Effector memory CD4-positive, alpha-beta T cell (primary cell): Measurements from ENCODE around the gene SLC6A11.

Source experiments
- DNase-seq, 3 donors: peaks; one replicate each; pipeline ENCODE4 v3.0.0-alpha.2; 2020
- H3K27ac ChIP-seq: 2 replicates; pipeline ENCODE4 v1.7.0; 2013; ENCODE audit warnings: mild to moderate bottlenecking, low read length, moderate library complexity; ENCODE audit not compliant: insufficient read depth, poor library complexity, severe bottlenecking
- H3K27me3 ChIP-seq: replicated peaks from 2 replicates; pipeline ENCODE4 v1.7.0; 2013; ENCODE audit warnings: mild to moderate bottlenecking, low read length; ENCODE audit not compliant: insufficient read depth, control insufficient read depth, poor library complexity, severe bottlenecking
- H3K36me3 ChIP-seq: 2 replicates; pipeline ENCODE4 v1.7.0; 2013; ENCODE audit warnings: mild to moderate bottlenecking, low read length, moderate library complexity; ENCODE audit not compliant: control insufficient read depth, insufficient read depth
- H3K4me1 ChIP-seq: 2 replicates; pipeline ENCODE4 v1.7.0; 2013; ENCODE audit warnings: low read length, mild to moderate bottlenecking; ENCODE audit not compliant: control insufficient read depth, insufficient read depth, poor library complexity, severe bottlenecking
- H3K4me3 ChIP-seq: 2 replicates; pipeline ENCODE4 v1.7.0; 2013; ENCODE audit warnings: low read length, low read depth, mild to moderate bottlenecking; ENCODE audit not compliant: insufficient read depth, poor library complexity, severe bottlenecking
- H3K9me3 ChIP-seq: 2 replicates; pipeline ENCODE4 v1.7.0; 2013; ENCODE audit warnings: mild to moderate bottlenecking, low read length, moderate library complexity; ENCODE audit not compliant: control insufficient read depth

The SLC6A11 gene

DNA sequence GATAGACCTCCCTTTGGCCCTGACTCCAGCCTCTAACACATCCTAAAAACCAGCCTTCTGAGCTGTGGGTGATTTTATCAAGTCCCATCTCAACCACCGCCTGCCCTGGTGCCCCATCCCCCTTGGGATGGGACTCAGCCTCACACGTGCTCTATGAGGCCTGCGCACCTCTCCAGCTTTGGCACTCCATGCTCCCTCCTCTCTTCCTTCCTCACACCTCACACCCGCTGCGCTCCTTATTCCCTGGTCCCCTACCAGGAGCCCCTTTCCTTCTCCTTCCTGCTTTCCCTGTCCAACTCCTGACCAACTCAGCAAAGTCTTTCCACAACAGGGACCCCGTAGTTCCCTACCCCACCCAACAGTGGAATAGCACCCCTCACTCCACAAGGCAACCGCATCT, 158.1 kb downstream of the SLC6A11 start:
- H3K27me3 ChIP-seq = no peaks in the 10 kb centered on the region
- no peak for DNase-seq
- no peak overlapping the region for H3K4me3 ChIP-seq

DNA sequence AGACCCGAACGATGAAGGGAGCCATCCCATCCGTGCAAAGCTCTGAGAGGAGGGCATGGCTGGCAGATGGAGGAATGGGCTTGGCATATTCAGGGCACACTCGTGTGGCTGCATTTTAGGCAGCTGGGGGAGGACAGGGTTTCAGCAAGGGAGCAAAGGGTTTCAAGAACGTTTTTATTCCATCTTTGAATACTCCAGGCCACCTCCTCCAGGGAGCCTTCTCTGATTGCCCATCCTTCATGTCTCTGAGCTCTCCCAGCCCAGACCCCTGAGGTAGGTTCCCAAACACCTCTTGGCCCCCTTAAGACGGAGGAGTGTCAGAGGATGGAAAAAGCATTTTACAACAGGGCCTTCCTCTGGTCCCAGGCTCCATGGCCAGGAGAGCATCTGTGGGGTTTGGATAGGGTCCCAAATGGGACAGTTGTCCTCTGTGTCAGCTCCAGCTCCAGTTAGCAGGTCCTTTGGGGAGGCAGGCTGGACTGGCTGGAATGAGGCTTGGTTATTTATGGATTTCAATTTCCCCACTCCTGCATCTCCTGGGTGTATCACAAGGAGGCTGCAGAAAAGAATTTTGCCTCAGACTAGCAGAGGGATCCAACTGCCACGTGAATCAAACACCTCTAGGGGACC, 158.8 kb downstream of the SLC6A11 start:
- no peaks in the 10 kb centered on the region for H3K36me3 ChIP-seq
- no peak for DNase-seq
- no peak overlapping the region for H3K4me3 ChIP-seq
- no peaks in the 10 kb centered on the region for H3K4me1 ChIP-seq
- no peak overlapping the region for H3K27ac ChIP-seq
- no peaks in the 10 kb centered on the region for H3K9me3 ChIP-seq
- H3K27me3 ChIP-seq = no peaks in the 10 kb centered on the region

More for the DNA sequence above, 158.1 kb downstream of the SLC6A11 start:
- no peaks in the 10 kb centered on the region for H3K36me3 ChIP-seq
- no peaks in the 10 kb centered on the region for H3K4me1 ChIP-seq
- no peaks in the 10 kb centered on the region for H3K9me3 ChIP-seq
- H3K27ac ChIP-seq = no peak overlapping the region

DNA sequence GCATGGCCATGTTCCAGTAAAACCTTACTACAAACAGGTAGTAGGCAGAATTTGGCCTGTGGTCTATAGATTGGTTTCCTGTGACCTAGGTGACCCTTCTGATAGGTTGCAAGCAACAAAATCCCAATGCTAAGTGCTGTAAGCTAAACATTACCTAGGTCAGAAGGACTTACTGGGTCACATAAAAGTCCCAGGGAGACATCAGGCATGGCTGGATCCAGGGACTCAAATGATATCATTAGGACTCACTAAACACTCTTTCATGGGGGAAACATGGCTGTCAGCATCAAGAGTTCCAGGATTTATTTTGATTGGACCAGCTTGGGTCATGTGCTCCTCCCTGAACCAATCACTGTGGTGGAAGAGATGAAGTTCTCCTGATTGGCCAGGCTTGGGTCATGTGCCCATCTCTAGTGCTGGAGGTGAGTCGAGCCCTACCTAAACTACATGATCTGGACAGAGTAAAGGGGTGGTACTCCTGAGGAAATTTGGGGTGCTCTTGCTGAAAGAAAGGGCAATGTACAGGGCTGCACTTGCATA, 159.7 kb downstream of the SLC6A11 start:
- no peaks in the 10 kb centered on the region for H3K36me3 ChIP-seq
- DNase-seq = no peak
- H3K27ac ChIP-seq = no peak overlapping the region
- no peak overlapping the region for H3K4me3 ChIP-seq
- no peaks in the 10 kb centered on the region for H3K9me3 ChIP-seq
- H3K27me3 ChIP-seq = no peaks in the 10 kb centered on the region
- no peaks in the 10 kb centered on the region for H3K4me1 ChIP-seq

DNA sequence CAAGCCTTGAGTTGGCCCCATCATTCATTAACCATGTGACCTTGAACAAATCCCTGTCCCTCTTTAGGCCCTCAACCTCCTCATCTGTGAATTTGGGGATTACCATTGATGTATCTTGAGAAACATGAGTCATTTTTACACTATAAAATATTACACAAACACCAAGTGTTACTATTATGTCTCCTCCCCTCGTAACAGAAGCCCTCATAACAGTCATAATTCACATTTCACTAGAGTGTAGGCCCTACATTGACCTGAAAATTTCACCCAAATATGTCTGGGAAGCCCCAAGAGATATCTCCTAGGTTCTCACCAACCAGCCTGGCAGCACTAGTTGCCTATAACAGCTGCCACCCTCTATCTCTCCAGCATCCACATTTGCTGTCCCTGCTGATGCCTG, 160.7 kb downstream of the SLC6A11 start:
- no peaks in the 10 kb centered on the region for H3K9me3 ChIP-seq
- H3K36me3 ChIP-seq = no peaks in the 10 kb centered on the region
- no peak for DNase-seq
- H3K27ac ChIP-seq = no peak overlapping the region
- no peaks in the 10 kb centered on the region for H3K4me1 ChIP-seq
- no peaks in the 10 kb centered on the region for H3K27me3 ChIP-seq
- no peak overlapping the region for H3K4me3 ChIP-seq

DNA sequence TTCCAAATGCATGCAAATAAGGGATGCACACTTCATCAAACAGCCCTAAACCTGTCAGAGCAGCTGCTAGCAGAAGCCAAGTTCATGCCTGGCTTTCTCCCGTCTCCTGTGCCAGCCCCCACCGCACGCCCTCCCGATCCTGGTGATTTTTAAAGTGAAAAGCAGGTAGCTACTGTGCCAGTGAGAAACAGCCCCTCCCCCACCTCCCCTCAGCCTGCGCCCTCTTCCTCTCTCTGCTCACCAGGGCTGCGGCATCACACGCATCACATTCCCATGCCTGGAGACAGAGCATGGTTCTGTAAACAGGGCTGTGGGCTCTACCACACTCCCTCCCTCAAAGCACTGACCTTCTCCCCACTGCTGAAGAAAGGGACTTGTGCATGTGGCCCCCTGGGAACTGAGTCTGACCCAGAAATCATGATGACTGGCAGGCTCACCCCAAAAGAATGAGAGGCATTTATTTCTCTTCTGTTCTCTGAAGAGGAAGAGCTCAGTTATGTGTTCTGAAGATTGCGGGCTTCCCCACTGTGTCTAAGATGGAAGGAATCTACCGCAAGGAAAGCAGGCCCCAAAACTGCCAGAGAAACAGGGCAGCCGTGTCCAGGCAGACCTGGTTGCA, 162.0 kb downstream of the SLC6A11 start:
- Histone ChIP-seq H3K27ac (no peak overlapping the region), H3K4me1 (no peaks in the 10 kb centered on the region), H3K4me3 (no peak overlapping the region)

DNA sequence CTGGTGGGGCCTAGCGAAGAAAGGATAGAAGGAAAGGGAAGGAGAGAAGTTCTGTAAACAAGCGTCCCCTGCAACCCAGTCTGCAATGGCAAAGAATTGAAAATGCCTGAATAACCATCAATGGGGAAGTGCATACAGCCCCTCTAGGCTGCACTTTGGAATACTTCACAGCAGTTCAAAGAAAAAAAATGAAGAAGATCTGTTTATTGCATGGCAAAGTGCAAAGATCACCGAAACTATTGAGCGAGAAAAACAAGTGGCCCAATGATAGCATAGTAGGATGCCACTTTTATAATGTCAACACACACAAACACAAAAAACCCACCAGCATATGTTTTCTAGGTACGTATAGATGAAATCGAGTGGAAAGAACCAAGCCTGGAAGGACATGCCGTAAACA, 162.9 kb downstream of the SLC6A11 start:
- no peaks in the 10 kb centered on the region for H3K27me3 ChIP-seq
- H3K4me3 ChIP-seq = no peak overlapping the region
- no peaks in the 10 kb centered on the region for H3K9me3 ChIP-seq
- no peaks in the 10 kb centered on the region for H3K36me3 ChIP-seq
- no peaks in the 10 kb centered on the region for H3K4me1 ChIP-seq
- no peak for DNase-seq
- H3K27ac ChIP-seq = no peak overlapping the region

More for the DNA sequence above, 162.0 kb downstream of the SLC6A11 start:
- no peak for DNase-seq
- H3K27me3 ChIP-seq = no peaks in the 10 kb centered on the region
- H3K36me3 ChIP-seq = no peaks in the 10 kb centered on the region
- H3K9me3 ChIP-seq = no peaks in the 10 kb centered on the region

DNA sequence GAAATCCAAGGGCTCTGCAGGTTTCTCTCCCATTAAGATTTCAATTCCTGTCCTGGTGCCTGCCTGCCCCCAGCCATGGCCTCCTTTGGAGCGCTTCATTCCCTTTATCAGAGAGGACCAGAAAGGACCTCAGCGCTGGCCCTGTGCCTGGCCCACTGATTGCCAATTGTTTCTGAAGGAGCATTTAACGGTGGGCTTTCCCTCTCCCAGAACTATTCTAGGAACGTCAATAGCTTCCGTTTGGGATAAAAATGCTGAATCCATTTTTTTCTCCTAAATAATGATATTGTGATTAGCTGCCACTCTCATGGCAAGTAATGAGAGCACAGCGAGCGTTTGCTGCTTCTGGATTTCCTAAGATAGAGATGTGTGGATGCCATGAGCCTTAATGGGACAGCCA, 164.3 kb downstream of the SLC6A11 start:
- Histone ChIP-seq H3K36me3 (no peaks in the 10 kb centered on the region), H3K4me1 (no peaks in the 10 kb centered on the region), H3K27ac (no peak overlapping the region), H3K9me3 (no peaks in the 10 kb centered on the region), H3K4me3 (no peak overlapping the region), H3K27me3 (no peaks in the 10 kb centered on the region)
- no peak for DNase-seq

DNA sequence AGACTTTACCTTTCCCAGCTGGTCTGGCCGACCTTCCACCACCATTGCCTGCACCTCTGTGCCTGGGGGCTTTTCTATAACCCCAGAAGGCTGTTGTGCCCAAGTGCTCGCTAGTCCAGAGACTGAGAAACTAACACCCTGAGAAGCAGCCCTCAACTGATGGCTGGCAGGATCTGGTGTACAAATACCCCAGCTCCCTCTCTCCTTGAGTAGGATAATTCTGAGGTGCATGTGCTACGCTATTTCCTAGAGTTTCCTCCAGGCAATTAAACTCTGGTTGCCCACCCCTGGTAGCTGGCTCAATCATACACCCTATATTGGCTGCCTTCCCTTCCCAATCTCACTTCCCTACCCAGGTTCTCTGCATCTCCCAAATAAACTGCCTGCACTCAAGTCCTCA, 165.0 kb downstream of the SLC6A11 start:
- Histone ChIP-seq H3K27me3 (no peaks in the 10 kb centered on the region), H3K9me3 (no peaks in the 10 kb centered on the region), H3K4me1 (no peaks in the 10 kb centered on the region), H3K27ac (no peak overlapping the region), H3K36me3 (no peaks in the 10 kb centered on the region), H3K4me3 (no peak overlapping the region)
- no peak for DNase-seq

DNA sequence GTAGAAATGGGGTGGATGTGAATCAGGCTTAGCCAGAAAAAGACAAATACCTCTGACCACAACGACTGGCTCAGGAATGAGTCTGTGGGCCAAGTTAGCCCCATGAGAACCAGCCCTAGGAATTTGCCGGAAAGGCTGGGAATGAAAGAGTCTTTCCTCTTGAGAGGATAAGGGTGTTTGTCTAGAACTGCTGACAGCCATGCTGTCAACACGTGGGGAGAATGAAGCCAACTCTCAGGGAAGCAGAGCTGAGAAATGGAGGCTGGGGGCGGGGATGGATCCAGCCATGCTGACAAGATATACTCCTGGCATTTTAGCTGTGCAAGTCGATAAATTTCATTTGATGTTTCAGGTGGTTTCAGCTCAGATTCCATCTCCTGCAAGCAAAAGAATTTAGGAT, 165.9 kb downstream of the SLC6A11 start:
- Histone ChIP-seq H3K4me1 (no peaks in the 10 kb centered on the region), H3K36me3 (no peaks in the 10 kb centered on the region), H3K4me3 (no peak overlapping the region), H3K27ac (no peak overlapping the region), H3K27me3 (no peaks in the 10 kb centered on the region), H3K9me3 (no peaks in the 10 kb centered on the region)
- DNase-seq = no peak

DNA sequence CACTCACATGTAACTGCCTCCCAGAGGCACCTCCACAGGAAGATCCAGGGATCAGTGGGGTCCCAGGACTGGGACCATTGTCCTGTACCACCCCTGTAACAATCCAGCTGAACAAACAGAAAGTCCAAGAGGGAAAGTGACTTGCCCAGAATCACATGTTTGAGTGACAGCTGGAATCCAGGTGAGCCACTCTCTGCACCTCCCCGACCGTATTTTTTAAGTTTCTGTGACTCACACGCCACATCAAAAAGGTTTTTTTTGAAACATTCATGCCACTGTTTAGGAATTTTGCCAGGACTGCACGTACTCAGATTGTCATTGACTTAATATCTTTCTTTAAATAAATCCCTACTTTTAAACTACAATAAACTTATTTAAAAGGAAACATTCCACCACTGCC, 166.8 kb downstream of the SLC6A11 start:
- DNase-seq = no peak
- Histone ChIP-seq H3K9me3 (no peaks in the 10 kb centered on the region), H3K36me3 (no peaks in the 10 kb centered on the region), H3K4me3 (no peak overlapping the region), H3K27me3 (no peaks in the 10 kb centered on the region), H3K4me1 (no peaks in the 10 kb centered on the region), H3K27ac (no peak overlapping the region)
